NOMO-1 treated with dmso at 0.1 percent for 144 hours (cell line): ENCODE data around the gene FMO5.
"Not testable (repeated sequence)": the region's sequence is repeated elsewhere in the genome, so short reads cannot be mapped to it uniquely, and the experiment has no call there.

Experiments
- DNase-seq: peaks from one replicate; lab custom pipeline; 2025; ENCODE audit not compliant: unreplicated experiment; lab: John Stamatoyannopoulos, UW

Gene FMO5

GRCh38 chr1:147238925-147239820, 14.0 kb upstream of the FMO5 start:
- no peak for DNase-seq

- DNase-seq = no peak
Measured at GRCh38 chr1:147238053-147238902, 13.1 kb upstream of the FMO5 start.

GRCh38 chr1:147236959-147237791, 12.0 kb upstream of the FMO5 start:
- DNase-seq = no peak

- no peak for DNase-seq
Measured at GRCh38 chr1:147236448-147236847, 11.3 kb upstream of the FMO5 start.

GRCh38 chr1:147235822-147236221, 10.7 kb upstream of the FMO5 start:
- DNase-seq = no peak

GRCh38 chr1:147233903-147234302, 8.8 kb upstream of the FMO5 start:
- DNase-seq = not testable (repeated sequence)

- not testable (repeated sequence) for DNase-seq
Measured at GRCh38 chr1:147231032-147231431, 5.9 kb upstream of the FMO5 start.

- no peak for DNase-seq
Measured at GRCh38 chr1:147223740-147224615, 1.2 kb downstream of the FMO5 start.

- DNase-seq = no peak
Measured at GRCh38 chr1:147218606-147219005, 6.5 kb downstream of the FMO5 start.

- no peak for DNase-seq
Measured at GRCh38 chr1:147217141-147217540, 8.0 kb downstream of the FMO5 start.

GRCh38 chr1:147216124-147216523, 9.0 kb downstream of the FMO5 start:
- no peak for DNase-seq

- DNase-seq = no peak
Measured at GRCh38 chr1:147215540-147215916, 9.6 kb downstream of the FMO5 start.

GRCh38 chr1:147214842-147215539, 10.1 kb downstream of the FMO5 start:
- DNase-seq = no peak

- DNase-seq = no peak
Measured at GRCh38 chr1:147214325-147214724, 10.8 kb downstream of the FMO5 start.

GRCh38 chr1:147213271-147213670, 11.9 kb downstream of the FMO5 start:
- no peak for DNase-seq

- no peak for DNase-seq
Measured at GRCh38 chr1:147211577-147211976, 13.6 kb downstream of the FMO5 start.

- no peak for DNase-seq
Measured at GRCh38 chr1:147210987-147211386, 14.2 kb downstream of the FMO5 start.

- DNase-seq = no peak
Measured at GRCh38 chr1:147209825-147210821, 15.0 kb downstream of the FMO5 start.
